GM19328 (cell line): ENCODE measurements around the gene RSAD1.
A peak's percentile ranks its signal among the peaks of the same experiment; 100 is the strongest.

Experiments used
- ATAC-seq: cut with Tn5 transposase; IDR thresholded peaks from one replicate; pipeline ENCODE4 v1.9.1; 2021; ENCODE audit warnings: mild to moderate bottlenecking, moderate library complexity; ENCODE audit not compliant: unreplicated experiment

Gene RSAD1

DNA sequence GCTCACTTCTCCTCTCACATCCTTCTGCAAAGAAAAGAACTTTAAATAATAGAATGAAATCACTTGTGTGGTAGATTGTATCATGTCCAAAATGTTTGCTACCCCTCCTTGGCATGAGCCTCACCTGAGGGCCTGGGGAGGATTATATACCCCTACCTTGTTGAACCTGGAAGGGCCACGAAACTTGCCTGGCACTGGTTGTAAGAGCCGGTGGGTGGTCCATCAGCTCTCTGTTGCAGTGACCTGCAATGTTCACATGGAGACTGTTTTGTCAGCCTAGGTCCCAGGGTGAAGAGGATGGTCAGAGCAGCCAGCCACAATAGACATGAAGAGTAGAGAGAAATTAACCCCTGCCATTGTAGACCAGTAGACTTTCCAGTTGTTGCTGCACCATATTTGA is 10.2 kb downstream of the RSAD1 start:
- ATAC-seq: no peak

- no peak for ATAC-seq
Observed at GRCh38 chr17:50491505-50491904, 12.8 kb downstream of the RSAD1 start.

DNA sequence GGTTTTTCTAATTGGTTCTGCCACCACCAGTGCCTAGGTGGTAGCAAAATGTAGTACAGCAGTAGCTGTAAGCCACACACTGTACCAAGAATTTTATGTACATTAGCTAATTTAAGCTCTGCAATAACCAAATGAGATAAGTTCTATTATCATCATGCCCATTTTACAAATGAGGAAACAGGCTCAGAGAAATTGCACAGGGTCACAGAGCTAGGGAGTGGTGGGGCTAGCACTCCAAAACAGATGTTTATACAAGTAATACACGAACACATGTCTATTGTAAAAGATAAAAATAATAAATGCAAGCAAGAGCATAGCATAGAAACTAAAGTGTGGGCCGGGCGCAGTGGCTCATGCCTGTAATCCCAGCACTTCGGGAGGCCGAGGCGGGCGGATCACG is 13.6 kb downstream of the RSAD1 start:
- ATAC-seq: no peak

DNA sequence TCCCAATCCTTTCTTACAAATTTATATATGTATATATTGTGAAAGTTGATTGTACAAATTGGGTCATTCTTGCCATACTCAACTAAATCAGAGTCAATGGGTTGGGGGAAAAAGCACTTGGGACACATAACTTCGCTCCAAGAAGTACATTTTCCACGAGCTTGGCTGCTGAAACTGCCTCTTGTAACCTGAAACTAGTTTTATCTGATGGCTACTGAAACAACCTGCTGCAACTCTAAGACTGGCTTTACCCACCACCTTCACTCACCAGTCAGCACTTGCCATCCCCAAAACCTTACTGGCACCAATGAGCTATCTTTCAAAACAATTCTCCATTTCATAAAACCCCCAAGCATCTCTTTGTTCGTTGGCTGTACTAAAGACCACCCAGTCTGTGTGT is 15.1 kb downstream of the RSAD1 start:
- ATAC-seq: no peak

GRCh38 chr17:50495217-50495823 is 16.7 kb downstream of the RSAD1 start:
- no peak for ATAC-seq

DNA sequence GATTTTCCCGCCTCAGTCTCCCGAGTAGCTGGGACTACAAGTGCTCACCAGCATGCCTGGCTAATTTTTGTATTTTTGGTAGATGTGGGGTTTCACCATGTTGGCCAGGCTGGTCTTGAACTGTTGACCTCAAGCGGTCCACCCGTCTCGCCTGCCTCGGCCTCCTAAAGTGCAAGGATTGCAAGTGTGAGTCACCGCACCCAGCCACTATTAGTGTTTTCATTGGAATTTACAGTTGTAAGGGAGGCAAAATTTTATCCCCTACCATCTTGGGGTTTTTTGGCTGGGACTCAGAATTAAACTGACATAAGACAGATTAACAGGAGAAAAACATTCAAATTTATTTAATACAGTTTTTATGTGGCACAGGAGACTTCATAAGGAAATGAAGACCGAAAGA is 17.3 kb downstream of the RSAD1 start:
- ATAC-seq: no peak

DNA sequence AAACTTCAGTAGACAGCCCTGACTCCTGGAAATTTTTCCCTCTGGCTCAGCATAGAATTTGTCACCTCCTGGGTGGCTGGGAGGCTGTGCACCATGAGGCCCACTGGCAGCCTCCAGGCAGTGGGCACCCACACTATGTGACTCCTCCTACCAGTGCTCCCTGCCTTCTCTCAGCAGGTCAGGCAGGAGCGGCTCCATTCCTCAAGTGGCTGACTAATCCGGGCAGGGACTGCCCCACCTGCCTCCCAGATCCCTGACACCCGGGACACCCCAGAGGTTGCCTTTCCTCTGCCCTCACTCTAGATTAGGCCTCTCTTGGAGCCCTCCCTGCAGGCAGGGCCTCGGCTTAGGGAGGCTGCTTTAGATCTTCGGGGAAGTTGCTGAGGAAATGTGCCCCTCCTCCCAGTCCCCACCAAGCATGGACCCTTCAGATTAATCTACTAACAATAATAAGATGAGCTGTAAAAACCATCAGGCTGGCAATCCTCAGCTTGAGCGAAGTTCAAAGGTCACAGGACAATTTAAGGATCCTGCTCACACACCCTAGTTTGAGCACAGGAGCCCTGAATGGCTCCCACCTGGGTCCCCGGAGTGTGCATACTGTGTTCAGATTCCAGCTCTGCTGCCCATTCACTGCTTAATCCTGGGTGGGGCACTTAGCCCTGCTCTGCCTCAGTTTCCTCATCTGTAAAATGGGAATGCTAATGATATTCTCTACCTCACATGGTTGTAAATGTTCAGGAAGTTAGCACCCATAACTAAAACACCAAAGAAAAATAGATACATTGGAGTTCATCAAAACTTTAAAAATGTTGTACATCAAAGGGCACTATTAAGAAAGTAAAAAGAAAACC is 19.6 kb downstream of the RSAD1 start:
- ATAC-seq: no peak

DNA sequence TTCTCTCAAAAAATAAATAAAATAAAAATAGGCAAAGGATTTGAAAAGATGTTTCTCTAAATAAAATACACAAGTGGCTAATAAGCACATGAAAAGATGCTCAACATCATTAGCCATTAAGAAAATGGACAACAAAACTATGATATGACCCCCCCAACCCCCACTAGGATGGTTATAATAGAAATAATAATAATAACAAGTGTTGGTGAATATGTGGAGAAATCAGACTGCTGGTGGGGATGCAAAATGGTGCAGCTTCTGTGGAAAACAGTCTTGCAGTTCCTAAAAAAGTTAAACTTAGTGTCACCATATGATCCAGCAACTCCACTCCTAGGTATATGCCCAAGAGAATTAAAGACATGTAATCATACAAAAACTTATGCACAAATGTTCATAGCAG is 20.6 kb downstream of the RSAD1 start:
- no peak for ATAC-seq

GRCh38 chr17:50499721-50500120 is 21.1 kb downstream of the RSAD1 start:
- no peak for ATAC-seq

- ATAC-seq: no peak
Observed at GRCh38 chr17:50501054-50501453, 22.4 kb downstream of the RSAD1 start.

DNA sequence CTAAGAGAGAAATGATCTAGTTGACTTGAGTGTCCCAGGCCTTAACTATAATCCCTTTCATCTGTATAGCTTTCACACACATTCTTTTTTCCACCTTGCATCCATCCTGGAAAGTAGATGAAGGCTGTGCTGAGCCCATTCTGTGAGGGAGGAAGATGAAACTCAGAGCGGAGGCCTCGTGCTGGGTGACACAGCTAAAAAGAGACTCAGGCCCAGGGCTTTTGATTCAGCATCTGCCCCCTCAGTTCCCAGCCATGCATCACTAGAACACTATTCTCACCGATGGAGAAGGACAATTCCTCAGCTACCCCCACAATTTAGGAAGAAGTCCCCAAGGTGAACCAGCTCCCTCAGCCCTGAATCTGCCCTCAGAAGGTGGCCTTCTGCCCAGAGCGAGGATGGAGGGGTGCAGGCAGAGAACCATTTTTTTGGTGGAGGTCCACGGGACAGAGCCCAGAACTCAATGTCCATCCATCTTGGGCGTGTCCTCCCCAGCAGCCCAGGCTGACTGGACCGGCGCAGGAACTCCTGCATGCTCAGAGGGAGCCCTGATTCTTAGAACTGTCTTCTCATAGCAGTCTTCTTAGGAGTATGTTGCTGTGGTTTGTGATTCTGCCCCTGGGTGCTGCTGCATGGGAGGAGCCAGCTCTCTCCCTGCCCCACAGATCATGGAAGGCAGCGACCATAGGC is 23.8 kb downstream of the RSAD1 start:
- no peak for ATAC-seq

- ATAC-seq: no peak
Observed at GRCh38 chr17:50505591-50506130, 27.0 kb downstream of the RSAD1 start.

DNA sequence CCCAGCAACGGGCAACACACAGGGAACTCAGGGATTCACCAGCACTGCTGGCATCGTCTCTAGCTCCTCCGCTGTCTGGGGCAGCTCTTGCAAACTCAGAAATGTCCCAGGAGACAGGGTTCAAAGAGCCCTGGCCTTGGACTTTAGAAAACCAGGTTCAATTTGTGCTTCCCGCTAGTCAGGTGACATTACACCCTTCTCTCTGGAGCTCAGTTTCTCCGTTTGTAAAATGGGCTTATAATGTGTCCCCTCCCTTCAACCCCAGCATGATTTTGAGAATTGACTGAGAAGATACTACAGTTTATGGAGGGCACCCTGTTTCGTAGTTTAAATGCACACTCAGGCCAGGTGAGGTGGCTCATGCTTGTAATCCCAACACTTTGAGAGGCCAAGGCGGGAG is 27.6 kb downstream of the RSAD1 start:
- ATAC-seq: no peak

- ATAC-seq: no peak
Observed at GRCh38 chr17:50507871-50508572, 29.4 kb downstream of the RSAD1 start, which contains the start of gene MYCBPAP. Gene MYCBPAP (plus strand): TSS chr17:50508439. CDS start chr17:50508675, 236 bp downstream.

GRCh38 chr17:50508573-50509460 is 30.2 kb downstream of the RSAD1 start:
- no peak for ATAC-seq

- peak; percentile 53 for ATAC-seq
Observed at GRCh38 chr17:50511058-50511457, 32.4 kb downstream of the RSAD1 start.

- ATAC-seq: no peak
Observed at GRCh38 chr17:50513495-50513894, 34.8 kb downstream of the RSAD1 start.

DNA sequence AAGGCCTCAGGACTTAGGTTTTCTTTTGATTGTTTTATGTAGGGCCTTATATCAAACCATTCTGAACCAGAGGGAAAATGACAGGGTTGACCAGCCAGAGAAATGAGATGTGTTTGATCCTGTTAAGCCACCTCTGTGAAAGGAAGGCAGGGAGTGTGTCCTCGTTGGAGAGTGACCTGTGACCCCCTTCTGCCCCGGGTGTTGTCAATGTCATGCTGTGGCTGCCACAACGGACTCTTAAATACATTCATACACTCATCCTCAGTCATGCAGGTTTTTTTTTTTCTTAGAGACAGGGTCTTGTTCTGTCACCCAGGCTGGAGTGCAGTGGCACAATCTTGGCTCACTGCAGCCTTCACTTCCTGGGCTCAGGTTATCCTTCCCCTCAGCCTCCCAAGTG is 35.7 kb downstream of the RSAD1 start:
- no peak for ATAC-seq

- no peak for ATAC-seq
Observed at GRCh38 chr17:50514936-50515702, 36.5 kb downstream of the RSAD1 start.
